Esophagus muscularis mucosa (tissue), 4 donors: ENCODE data around the gene IGSF23.

ENCODE experiments used
- EP300 ChIP-seq: sonication (generic); formaldehyde crosslinking; IDR thresholded peaks from one replicate; pipeline ENCODE4 v1.6.1; 2017; ENCODE audit warnings: antibody characterized with exemption
- POLR2A ChIP-seq: fragments of 450-650 bp; IDR thresholded peaks from one replicate; pipeline ENCODE4 v1.6.1; 2017; ENCODE audit warnings: antibody characterized with exemption, moderate library complexity, mild to moderate bottlenecking, low read depth
- POLR2AphosphoS5 ChIP-seq, 2 donors: sonication (generic); formaldehyde crosslinking; IDR thresholded peaks; one replicate each; pipeline ENCODE4 v1.6.1; 2017; ENCODE audit warnings: antibody characterized with exemption in 2 of 2
- TF ChIP-seq, protein P1 (sequence below), 3 experiments: fragments of 200-600 bp in 2 of 3; fragments of 450-650 bp in 1 of 3; sonication (generic) in 2 of 3; IDR thresholded peaks; one replicate each; pipeline ENCODE4 v1.5.1; 2017 to 2019; ENCODE audit warnings: antibody characterized with exemption in 3 of 3, mild to moderate bottlenecking in 2 of 3, moderate library complexity in 1 of 3

DNA sequence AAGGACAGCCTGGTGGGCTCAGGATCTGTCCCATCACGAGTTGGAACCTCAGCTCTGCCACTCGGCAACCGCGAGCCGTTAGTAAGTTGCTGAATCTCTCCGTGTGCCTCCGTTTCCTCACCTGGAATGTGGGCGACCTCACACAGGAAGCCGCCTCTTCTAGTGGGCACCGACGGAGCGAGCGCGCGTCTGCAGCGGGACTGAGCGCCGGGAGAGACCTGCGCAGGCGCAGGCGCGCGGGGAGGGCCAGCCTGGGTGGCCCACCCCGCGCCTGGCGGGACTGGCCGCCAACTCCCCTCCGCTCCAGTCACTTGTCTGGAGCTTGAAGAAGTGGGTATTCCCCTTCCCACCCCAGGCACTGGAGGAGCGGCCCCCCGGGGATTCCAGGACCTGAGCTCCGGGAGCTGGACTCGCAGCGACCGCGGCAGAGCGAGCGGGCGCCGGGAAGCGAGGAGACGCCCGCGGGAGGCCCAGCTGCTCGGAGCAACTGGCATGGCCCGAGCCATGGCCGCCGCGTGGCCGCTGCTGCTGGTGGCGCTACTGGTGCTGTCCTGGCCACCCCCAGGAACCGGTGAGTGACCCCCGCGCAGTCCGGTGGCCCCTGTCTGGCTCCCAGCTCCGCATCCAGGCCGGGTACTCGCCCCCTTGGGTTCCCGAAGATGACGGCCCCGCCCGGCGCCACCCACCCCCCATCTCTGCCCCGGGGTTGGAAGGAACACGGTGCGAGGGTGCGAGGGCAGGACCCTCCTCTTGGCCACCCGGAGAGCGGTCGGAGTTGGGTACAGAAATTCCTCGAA is 30.4 kb downstream of the IGSF23 start, which contains the start of gene PVR:
- TF ChIP-seq, protein P1, sequence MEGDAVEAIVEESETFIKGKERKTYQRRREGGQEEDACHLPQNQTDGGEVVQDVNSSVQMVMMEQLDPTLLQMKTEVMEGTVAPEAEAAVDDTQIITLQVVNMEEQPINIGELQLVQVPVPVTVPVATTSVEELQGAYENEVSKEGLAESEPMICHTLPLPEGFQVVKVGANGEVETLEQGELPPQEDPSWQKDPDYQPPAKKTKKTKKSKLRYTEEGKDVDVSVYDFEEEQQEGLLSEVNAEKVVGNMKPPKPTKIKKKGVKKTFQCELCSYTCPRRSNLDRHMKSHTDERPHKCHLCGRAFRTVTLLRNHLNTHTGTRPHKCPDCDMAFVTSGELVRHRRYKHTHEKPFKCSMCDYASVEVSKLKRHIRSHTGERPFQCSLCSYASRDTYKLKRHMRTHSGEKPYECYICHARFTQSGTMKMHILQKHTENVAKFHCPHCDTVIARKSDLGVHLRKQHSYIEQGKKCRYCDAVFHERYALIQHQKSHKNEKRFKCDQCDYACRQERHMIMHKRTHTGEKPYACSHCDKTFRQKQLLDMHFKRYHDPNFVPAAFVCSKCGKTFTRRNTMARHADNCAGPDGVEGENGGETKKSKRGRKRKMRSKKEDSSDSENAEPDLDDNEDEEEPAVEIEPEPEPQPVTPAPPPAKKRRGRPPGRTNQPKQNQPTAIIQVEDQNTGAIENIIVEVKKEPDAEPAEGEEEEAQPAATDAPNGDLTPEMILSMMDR (IDR thresholded peaks at IDR 0.05): no peak
- TF ChIP-seq POLR2A: peak; percentile 82
- TF ChIP-seq POLR2AphosphoS5 (IDR thresholded peaks at IDR 0.05): peak in 1 of 2 donors; percentile 86
- TF ChIP-seq EP300: no peak
